Measurements from ENCODE around the gene PDXK.

PDXK gene

DNA sequence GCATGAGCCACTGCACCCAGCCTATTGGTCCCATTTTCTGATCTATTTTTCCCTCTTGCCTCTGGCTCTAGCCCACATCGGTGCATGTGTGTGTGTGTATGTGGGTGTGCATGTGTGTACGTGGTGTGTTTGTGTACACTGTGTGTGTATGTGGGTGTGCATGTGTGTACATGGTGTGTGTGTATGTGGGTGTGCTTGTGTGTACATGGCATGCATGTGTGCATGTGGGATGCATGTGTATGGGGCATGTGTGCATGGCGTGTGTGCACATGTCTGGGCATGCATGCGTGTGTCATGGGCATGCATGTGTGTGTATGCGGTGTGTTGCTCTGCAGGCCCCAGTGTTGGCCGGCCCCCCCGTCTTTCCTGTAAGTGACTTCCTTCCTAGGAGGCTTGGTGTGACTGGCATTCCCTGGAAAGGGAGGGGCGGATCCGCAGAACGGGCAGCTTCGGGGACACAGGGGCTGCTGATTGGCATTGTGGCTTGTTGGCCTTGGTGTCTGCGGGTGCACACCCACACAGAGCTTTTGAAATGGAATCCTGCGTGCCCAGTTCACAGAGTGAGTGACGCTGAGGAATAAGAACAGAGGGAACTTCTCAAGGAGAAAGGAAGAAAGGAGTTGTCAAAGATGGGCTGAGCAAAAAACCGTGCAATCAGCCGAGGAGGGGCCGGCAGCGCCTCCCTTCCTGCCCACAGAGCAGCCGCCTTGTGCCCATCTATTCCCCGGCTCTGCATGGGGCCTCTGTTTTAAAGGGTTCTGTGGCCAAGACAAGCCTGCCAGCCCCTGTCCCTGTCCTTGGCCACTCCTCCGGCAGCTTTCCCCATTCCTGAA, 8.0 kb downstream of the PDXK start:
- DNase-seq, result no peak

DNA sequence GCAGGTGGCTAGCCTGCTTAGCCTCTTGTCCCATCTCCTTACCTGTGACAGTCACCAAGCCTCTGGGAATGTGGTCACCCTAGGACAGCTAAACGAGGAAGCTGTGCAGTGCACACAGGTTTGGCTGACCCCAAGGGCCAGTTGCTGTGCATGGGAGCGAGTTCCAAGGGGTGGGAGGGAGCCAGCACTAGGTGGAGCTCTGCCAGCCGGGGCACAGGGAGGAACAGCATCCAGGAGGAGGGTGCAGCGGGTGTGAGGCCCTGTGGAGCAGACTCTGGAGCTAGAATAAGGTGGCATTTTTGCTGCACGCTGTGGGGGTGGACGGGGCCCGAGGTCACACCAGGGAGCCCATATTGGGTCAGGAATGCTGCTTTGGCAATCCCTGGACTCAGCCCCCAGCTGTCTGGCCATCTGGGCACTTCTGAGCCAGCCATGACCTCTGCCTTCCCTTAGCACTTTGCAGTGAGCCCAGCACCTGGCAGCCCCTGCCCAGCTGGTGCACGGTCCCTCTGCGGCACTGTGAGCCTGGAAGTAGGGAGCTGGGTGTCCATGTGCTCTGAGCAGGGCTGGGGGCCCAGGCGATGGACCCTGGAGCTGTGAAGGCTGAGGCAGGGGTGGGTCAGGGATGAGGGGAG, 8.7 kb downstream of the PDXK start:
- DNase-seq, result no peak

DNA sequence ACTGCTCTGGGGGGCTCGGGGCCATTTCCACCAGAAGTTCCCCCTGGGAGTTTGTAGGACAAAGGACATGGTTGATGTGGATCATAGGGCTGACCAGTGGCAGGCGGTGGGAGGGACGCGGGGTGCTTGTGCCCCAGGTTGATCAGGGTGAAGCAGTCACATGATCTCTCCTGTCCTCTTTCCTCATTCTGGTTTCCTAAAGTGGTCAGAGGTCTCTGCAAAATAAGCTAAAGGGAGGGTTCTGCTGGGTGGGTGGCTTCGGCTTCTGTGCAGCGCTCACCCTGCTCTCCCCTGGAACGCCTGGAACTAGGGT, 9.2 kb downstream of the PDXK start:
- DNase-seq, result no peak

DNA sequence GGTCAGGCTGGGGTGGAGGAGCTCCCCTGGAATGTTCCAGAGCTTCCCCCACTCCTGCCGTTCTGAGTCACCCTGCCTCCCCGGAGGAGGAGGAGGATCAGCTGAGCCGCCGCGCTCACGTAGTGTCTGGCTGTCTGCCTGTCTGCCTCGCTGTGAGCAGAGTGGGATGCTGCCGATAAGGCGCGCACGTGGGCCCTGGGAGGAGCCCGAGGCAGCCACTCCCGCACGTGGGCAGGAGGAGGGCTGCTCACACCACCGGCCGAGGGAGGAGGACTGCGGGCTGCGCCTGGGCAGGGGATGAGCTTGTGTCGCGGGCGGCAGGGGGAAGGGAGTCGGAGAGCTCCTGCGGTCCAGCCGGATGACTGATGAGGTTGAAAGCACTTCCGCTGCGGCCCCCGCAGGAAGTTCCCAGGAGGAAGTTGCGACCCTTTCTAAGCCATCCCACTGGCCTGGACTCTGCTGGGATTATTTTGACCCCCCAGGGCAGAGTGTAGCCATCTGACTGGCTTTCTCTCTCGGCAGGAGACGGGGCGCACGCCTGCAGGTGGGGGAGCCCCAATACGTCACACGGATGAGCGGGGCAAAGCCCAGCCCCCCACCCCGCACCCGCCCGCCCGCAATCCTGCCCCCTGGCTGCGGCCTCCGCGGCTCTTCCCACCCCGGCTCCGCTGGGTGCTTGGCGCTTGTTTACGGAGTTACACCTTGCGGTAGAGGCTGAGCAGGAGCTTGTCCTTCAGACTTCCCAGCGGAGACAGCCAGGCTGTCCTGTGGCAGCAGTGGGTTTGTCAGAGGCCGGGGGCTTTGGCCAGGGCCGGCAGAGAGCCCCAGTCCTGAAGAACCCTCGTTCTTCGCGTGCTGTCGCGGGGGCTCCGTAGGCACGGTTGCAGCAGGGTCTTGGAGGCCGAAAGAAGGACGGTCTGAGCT, 9.8 kb downstream of the PDXK start:
- peak; percentile 70 for DNase-seq

DNA sequence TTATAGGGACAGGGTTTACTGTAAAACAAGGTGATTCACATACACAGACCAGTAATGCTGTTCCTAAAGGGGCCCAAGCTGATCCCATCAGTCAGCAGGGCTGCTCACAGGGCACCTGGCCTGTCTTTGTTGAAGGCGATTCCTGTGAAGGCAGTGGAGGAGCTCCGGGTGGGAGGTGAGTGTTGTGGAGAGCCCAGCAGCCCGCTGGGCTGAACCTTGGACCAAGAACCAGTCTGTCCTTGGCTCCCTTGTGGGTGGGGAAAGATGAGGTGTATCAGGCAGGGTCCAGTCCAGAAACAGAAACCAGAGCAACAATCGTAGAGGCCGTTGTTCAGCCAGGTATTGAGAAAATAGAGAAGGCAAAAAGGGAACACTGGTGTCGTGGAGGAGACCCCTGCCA, 12.5 kb downstream of the PDXK start:
- DNase-seq, result no peak

DNA sequence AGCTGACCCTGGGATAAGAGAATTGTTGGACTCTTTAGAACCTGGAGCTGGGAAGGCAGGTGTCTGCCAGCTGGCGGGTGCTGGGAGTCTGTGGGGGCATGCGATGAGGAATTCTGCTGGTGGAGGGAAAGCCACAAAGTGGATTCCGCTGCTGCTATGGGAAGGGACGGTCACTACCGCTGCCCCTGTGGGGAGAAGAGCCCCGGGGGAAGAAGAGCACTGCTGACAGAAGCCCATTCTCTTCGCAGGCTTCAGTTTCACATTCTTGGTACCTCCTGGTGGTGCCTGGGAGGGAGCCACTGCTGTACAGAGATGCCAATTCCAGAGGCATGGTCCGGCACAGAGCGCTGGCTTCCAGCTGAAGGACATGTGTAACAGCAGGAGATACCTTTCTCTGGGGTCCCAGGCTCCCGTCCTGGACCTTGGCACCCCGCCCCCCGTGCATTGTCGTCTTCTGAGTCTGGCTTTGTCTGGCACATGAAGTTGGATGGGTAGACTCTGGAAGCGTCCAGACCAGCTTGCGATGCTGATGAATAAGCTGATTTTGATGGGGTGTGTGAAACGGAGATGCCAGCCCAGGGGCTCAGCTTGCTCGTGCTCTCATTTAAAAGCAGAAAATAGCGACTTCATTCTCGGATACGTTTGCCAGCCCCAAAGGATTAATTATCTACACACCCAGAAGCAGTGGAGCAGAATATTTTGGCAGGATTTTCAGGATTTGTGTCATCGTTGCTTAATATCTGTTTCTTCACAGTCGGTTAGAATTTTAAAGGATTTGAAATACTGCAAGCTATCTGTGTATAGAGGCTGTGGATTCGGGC, 13.2 kb downstream of the PDXK start:
- DNase-seq, result no peak

DNA sequence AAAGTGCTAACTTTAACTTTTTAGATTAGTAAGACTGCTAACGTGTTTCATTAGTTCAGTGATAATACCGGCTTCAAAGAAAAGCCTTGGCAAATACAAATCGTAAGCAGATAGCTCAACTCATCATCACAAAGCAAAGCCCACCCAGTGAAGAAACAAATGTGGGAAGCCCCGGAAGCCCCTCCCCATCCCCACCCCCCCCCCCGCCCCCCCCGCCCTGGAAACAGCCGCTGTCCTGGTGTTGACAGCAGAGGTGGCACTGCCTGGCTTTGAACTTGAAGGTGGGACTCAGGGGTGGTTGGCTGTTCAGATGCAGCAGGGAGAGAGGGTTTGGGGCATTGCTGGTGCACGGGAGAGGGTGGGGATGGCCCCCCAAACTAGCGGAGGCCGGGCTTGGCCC, 14.1 kb downstream of the PDXK start:
- no peak for DNase-seq

DNA sequence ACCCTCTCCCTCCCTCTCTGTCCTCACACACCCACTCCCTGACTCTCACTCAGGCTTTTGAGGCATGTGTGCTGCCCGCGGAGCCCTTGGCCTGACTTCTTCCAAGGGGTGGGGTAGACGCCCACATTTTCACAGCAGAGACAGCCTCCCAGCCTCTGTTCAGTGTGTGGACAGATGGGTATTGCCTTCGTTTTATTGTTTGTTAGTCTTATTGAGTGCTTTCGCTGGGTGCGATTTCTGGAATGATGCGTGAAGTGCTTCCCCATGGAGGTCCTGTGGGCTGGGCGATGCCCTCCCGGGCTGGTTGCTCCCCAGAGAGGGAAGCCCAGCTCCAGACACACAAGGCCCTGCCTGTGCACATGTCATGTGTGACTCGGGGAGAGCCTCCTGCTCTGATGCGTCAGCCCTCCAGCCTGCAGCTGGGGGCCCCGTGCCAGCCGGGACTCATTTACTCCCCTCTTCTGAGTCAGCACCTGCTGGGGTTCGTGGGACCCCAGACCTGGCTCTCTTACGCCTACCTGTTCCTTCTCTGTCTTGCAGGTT, 14.7 kb downstream of the PDXK start:
- DNase-seq, result no peak

DNA sequence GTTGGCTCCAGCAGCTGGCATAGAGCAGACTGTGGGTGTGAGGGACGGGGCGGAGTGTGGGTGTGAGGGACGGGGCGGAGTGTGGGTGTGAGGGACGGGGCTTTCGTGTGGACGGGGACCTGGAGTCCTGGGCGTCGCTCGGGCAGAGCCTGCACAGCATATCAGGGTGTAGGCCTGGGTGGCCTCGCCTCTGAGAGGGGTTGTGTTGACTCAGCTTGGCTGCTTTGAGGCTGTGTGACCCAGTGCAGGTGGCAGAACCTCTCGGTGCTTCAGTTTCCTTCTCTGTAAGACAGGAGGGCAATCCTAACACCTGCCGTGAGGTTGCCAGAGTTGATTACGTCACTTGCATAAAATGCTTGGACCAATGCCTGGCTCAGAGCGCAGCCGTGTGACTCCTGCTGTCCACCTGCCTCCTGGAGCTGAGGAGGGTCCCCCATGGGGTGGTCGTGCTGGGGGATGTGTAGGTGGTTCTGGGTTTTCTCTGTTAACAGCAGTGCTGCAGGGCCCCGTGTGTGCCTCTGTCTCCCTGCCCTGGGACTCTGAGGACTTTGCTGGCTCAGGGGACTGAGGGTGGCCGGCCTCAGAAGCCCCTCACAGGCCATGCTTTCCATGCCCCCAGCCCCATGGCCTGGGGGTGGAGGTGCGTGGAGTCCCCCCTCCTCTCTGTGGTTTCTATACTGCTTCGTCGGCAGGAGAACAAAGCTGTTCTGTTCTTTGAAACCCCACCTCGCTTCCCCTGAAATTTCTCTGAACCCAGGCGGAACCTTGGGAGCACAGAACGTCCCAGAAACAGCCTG, 15.4 kb downstream of the PDXK start:
- no peak for DNase-seq

DNA sequence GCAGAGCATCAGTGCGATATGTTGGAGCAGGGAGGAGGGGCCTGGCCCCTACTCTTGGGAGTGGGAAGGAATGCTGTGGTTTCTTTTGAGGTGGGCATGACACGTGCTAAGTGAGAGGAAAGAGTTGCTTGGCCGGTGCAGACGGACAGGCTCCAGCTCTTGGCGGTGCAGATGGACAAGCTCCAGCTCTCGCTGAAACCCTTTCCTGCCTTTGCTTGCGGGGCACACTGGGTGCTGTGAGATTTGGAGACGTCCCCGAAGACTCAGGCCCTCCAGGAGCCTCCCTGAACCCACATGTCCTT, 15.9 kb downstream of the PDXK start:
- DNase-seq, result no peak

DNA sequence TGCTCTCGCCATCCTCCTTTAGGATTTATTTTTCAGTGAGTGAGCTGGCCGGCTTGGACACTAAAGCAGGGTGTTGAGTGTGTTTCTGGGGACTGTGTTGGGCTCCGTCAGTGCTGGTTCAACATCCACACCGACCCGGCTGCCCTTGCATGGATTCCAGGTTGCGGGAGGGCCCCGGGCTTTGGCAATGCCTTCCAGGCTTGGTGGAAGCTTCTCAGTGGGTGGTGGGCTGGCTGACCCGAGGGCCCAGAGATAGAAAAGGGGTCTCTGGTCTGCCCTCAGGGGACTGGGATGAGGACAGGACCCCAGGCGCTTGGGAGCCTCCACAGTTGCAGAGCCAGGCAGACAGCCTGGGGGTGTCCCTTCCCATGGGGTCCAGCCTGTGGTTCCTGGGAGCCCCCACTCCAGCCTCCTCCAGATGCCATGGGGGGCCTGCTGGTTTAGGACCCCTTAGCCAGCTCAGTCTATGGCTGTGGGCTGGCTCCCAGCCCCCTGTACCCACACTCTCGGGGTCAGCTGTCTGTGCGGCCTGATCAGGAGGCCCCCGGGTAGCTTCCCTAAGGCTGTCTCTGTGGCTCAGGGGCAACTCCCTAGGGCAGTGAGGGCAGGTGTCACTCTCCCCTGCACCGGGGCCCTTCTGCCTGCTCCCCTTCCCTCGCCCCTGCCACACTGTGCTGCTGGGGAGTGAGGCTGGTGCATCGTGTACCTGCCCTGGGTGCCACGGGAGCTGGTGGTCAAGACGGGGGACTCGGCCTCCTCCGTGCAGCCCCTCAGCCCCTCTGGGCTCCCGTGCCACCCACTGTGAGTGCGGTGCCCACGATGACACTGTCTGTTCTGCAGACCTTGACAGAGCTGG, 16.5 kb downstream of the PDXK start:
- DNase-seq, result no peak

DNA sequence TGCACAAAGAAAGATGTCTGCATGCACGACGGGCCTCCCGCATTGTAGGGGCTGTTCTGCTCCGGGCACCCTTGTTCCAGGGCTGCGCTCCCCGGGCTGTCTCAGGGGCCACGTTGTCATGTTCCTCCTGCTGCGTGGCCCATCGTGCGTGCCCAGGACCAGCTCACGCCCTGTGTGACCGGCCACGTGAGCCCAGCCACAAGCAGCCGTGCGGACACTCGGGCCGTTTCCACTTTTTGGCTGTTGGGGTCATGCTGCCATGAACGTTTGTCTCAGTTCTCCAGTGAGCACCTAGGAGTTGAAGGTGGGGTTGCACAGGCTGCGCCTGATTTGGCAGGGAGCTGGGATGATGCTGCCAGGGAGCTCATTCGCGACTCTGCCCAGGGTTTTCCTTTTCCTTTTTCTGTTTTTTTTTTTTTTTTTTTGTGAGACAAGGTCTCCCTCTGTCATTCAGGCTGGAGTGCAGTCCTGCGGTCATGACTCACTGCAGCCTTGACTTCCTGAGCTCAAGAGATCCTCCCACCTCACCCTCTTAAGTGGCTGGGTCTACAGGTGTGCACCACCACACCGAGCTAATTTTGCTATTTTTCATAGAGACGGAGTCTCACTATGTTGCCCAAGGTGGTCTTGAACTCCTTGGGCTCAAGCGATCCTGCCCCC, 17.4 kb downstream of the PDXK start:
- DNase-seq, result no peak

DNA sequence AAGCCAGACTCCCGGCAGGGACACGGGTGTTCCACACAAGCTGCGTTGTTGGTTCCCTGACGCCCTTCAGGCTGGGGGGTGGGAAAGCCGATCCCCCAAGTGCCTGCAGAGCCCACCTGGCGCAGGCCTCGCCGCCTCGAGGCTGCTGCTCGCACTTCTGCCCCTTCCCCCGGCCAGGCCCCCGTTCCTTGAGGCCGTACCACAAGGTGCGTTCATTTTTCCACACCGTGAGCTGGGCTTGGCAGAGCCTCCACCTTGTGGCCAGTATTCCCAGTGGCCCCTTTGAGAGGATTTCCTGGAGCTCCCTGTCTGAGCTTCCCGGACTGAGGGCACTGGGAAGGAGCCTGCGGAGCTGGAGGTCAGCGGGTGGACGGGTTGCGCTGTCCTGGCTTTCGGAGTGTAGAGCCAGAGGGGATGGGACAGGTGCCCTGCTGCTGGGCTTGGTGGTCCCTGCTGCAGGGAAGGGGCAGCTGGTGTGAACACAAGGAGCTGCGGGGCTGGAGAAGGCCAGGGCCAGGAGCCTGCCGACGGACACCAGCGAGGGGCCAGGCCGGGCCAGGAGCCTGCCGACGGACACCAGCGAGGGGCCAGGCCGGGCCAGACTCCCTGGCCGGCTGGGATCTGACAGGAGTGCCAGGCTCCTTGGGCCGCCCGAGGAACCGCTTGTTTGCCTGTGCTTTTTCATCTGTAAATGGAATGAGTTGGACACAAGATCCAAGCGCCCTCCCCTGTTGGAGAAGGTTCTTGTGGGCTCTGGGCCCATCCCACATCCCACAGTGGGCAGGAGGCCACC, 18.4 kb downstream of the PDXK start:
- DNase-seq, result no peak

DNA sequence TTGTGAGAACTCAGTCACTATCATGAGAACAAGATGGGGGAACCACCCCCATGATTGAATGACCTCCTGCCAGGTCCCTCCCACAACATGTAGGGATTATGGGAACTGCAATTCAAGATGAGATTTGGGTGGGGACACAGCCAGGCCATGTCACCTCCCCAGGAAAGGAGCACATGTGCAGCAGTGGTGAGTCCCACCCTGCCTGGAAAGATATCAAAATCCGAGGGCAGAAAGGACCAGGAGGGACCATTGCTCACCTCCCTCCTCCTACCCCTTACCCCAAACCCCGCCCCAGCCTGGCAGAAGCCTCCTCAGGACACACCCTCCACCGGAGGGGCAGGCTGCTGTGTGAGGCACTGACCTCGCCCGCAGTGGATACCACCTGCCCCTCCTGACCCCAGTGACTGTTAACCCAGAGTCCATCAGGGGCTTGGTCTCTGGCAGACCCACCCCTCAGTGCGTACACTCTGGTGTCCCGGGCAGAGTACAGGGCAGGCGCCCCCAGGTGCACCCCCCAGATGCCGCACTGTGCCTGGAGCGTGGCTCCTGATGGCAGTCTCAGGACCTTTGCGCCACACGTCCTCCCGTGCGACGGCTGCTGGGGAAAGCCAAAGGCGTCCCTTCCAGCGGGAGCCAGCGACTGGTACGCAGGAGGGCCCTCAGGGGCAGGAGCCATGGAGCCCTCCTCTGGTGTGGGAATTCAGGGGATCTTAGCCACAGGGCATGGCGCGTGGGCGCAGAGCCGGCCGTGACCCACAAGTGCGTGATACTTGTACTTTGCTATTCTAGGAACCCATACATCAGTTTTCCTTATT, 20.9 kb downstream of the PDXK start:
- no peak for DNase-seq

DNA sequence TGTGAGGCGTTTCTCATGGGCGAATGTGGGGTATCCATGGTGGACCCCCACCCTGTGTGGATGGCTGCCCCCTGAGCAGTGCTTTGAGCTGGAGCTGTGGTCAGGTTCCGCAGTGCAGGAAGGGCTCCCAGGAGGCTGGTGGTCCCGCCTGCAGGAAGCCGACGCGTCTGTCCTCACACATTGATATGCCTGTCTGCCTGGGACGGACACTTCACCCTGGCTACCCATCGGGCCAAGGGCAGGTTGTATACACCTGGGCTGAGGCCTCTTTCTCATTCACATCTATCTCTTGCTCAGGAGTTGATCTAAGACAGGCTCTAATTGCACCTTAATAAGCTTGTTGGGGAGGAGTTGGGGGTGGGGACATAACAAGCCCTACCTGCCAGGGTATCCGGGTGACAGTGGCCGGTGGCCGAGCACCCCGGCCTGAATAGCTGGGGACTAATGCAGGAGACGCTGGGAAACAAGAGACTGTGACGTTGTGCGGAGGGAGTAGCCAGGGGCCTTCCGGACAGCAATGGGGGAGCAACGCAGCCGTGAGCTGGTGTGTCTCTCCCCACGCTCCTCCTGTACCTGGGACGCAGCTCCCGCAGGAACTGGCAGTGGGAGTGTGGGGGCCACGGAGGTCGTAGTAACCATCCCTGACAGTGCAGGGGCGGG, 21.7 kb downstream of the PDXK start:
- DNase-seq, result no peak

DNA sequence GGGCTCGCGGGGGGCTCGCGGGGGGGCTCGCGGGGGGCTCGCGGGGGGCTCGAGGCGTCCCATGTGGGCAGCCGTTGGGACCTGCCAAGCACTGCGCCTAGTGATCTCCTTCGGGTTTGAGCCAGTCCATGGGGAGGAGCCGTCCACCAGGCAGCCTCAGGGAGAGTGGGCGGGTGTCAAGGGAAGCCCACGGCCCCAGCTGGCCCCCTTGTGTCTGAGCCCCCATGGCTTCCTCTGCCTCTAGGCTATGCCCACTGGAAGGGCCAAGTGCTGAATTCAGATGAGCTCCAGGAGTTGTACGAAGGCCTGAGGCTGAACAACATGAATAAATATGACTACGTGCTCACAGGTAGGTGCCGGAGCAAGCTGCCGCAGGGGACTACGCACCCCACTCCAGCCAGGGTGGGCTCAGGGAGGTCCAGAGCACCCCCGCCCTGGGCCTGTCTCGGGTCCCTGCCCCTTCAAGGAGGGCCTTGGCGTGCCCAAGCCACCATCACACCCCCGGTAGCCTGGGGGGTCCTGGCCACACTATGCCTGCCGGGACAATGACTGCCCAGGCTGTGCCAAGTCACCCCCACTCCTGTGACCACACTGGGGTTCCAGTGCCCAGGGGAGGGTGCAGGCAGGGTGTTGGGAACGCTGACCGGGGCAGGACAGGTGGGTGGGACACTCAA, 22.6 kb downstream of the PDXK start:
- no peak for DNase-seq

DNA sequence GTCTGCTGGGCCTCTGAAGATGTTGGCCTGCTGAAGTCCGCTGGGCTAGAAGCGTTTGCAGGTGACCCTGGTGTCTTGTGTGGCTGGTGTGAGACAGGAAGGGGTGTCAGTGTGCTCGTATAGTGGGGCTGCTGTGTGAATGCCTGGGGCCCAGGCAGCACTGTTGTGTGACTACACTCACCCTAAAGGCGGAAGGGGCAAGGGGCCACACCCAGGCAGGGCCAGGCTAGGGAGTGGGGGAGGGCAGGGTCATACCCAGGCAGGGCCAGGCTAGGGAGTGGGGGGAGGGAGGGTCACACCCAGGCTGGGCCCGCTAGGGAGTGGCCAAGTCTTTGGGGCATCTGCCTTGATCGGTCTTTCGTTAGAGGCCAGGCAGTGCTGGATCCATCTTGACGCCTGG, 25.0 kb downstream of the PDXK start:
- DNase-seq, result no peak
